22Rv1 (cell line): ENCODE data around the gene NCKAP5.

Experiments
- H3K27ac ChIP-seq: fragments of 450-650 bp; 2 replicates; pipeline ENCODE4 v1.5.1; 2017
- CTCF ChIP-seq: fragments of 450-650 bp; IDR thresholded peaks from 2 replicates; pipeline ENCODE4 v1.5.1; 2017; ENCODE audit warnings: mild to moderate bottlenecking
- ZFX ChIP-seq: fragments of 450-650 bp; IDR thresholded peaks from 2 replicates; pipeline ENCODE4 v1.6.1; 2017; ENCODE audit warnings: antibody characterized with exemption, borderline replicate concordance

The NCKAP5 gene

GRCh38 chr2:133434959-133435668 is 133.1 kb downstream of the NCKAP5 start:
- TF ChIP-seq CTCF (no peak), ZFX (no peak)
- H3K27ac ChIP-seq = no peak overlapping the region

DNA sequence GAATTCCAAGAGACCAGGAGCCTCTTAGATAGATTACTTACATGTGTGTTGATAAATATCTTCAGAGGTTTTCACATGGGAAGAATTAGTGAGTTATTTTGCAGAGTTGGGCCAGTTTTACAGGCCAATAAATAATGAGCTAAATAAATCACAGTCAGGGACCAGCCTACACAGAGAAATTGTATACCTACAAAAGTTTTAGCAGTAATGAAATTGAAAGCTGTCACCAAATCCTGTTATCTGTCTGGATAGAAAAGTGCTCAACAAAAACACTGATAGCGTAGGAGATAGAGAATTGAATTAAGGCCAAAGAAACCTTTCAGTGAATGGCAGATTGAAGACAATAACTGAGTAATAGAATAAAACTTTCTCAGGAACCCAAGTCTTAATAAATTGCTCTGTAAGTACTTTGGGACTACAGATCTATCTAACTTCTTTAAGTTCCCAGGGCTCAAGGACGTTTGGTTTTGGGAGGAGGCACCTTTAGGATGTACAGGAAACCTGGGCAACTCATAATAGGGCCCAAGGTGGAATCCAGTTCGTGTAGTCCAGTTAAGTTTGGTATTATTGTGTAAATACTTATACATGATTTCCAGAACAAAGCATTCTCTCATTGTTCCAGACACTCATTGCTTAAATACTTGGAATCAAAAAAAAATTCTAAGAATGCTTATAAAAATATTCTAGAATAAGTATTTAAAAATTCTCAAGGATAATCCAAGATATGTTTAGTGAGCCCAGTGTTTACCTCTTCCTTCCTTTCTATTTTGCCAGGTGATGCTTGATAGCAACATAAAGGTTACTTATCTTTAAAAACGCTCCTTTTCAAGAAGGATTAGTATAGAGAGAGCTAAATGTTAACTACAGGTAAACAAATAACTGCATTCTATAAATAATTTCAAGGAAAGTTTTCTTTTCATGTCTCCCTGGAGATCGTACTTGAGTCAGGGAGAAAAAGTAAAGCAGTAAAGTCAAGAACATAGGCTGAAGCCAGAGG is 134.5 kb downstream of the NCKAP5 start:
- TF ChIP-seq CTCF = no peak
- no peak for TF ChIP-seq ZFX
- H3K27ac ChIP-seq = no peak overlapping the region

GRCh38 chr2:133432778-133433177 is 135.5 kb downstream of the NCKAP5 start:
- H3K27ac ChIP-seq = no peak overlapping the region
- TF ChIP-seq ZFX (no peak), CTCF (no peak)

- TF ChIP-seq CTCF = no peak
- no peak for TF ChIP-seq ZFX
- H3K27ac ChIP-seq = no peak overlapping the region
These were observed 137.0 kb downstream of the NCKAP5 start for GRCh38 chr2:133431289-133431688.

DNA sequence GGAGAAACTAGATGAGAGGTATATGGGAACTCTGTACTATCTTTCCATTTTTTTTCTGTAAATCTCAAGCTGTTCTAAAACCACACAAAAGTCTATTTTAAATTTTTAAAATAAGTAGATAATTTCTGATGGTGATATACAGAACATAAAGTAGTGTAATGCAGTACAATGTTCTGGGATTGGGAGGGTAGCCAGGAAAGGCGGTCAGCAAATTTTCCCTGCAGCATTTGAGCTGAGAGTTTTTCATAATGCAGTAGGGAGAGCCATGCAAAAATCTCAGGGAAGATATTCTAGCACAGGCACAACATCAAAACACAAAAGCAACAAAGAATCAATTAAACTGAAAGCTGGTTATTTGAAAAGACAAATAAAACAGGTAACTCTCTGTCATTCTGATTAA is 141.5 kb downstream of the NCKAP5 start:
- TF ChIP-seq ZFX = no peak
- no peak for TF ChIP-seq CTCF
- no peak overlapping the region for H3K27ac ChIP-seq

GRCh38 chr2:133425612-133426011 is 142.7 kb downstream of the NCKAP5 start:
- no peak overlapping the region for H3K27ac ChIP-seq
- no peak for TF ChIP-seq CTCF
- TF ChIP-seq ZFX = no peak

- H3K27ac ChIP-seq = no peak overlapping the region
- TF ChIP-seq ZFX (no peak), CTCF (no peak)
These were observed 143.4 kb downstream of the NCKAP5 start for GRCh38 chr2:133424876-133425275.
